Measurements from ENCODE around the gene CBX2.

CBX2 gene

GRCh38 chr17:79831265-79832217 is 53.6 kb downstream of the CBX2 start:
- no peak for DNase-seq

- DNase-seq = no peak
Measured at GRCh38 chr17:79832218-79833109, 54.5 kb downstream of the CBX2 start.

GRCh38 chr17:79833110-79833450 is 55.1 kb downstream of the CBX2 start:
- DNase-seq = no peak

- no peak for DNase-seq
Measured at GRCh38 chr17:79833744-79834564, 56.0 kb downstream of the CBX2 start.

- no peak for DNase-seq
Measured at GRCh38 chr17:79834565-79835469, 56.9 kb downstream of the CBX2 start.

GRCh38 chr17:79835470-79835899 is 57.5 kb downstream of the CBX2 start:
- no peak for DNase-seq

- no peak for DNase-seq
Measured at GRCh38 chr17:79835953-79836509, 58.1 kb downstream of the CBX2 start.

GRCh38 chr17:79836510-79836971 is 58.6 kb downstream of the CBX2 start:
- DNase-seq = peak; percentile 65

- peak; percentile 54 for DNase-seq
Measured at GRCh38 chr17:79836972-79837887, 59.3 kb downstream of the CBX2 start.
